K562 (cell line): ENCODE measurements around the gene MRPL55. TPM values are rescaled to one million over a fixed set of nuclear protein-coding genes. Genes with fewer than 3 reads are reported as not detected.

Experiments used
- BRD9 ChIP-seq: fragments of 450-650 bp; IDR thresholded peaks from 2 replicates; pipeline ENCODE4 v1.6.1; 2018; ENCODE audit warnings: low read depth; ENCODE audit not compliant: partially characterized antibody
- CBFB ChIP-seq: sonication (generic); formaldehyde crosslinking; IDR thresholded peaks from 2 replicates; pipeline ENCODE4 v1.4.0; 2020; ENCODE audit warnings: mild to moderate bottlenecking, missing genetic modification reagents
- GABPB1 ChIP-seq: sonication (generic); formaldehyde crosslinking; IDR thresholded peaks from 2 replicates; pipeline ENCODE4 v1.8.0; 2022; ENCODE audit warnings: mild to moderate bottlenecking, missing genetic modification reagents
- GATAD2B ChIP-seq: fragments of 450-650 bp; IDR thresholded peaks from 2 replicates; pipeline ENCODE4 v1.6.1; 2017; ENCODE audit warnings: mild to moderate bottlenecking, borderline replicate concordance
- GTF2A2 ChIP-seq: IDR thresholded peaks from 2 replicates; pipeline ENCODE4 v1.6.1; 2016; ENCODE audit warnings: mild to moderate bottlenecking, missing genetic modification characterization, missing compliant biosample characterization
- HNRNPLL ChIP-seq: fragments of 200-400 bp; formaldehyde crosslinking; IDR thresholded peaks from 2 replicates; pipeline ENCODE4 v1.6.1; 2017; ENCODE audit warnings: low read length, low read depth, mild to moderate bottlenecking; ENCODE audit not compliant: poor library complexity, severe bottlenecking
- MAFF ChIP-seq: IDR thresholded peaks from 2 replicates; pipeline ENCODE4 v1.6.1; 2012; ENCODE audit warnings: low read length, improper control_type of control experiment
- MED1 ChIP-seq: sonication (generic); formaldehyde crosslinking; IDR thresholded peaks from 2 replicates; pipeline ENCODE4 v1.8.1; 2023; ENCODE audit warnings: missing genetic modification reagents, borderline replicate concordance
- NEUROD1 ChIP-seq: fragments of 150-350 bp; IDR thresholded peaks from 2 replicates; pipeline ENCODE4 v1.6.1; 2014; ENCODE audit warnings: borderline replicate concordance, low read length, low read depth; ENCODE audit not compliant: partially characterized antibody
- NONO ChIP-seq, 2 experiments: fragments of 200-400 bp in 1 of 2; fragments of 450-650 bp in 1 of 2; formaldehyde crosslinking in 1 of 2; IDR thresholded peaks; 2 replicates each; pipeline ENCODE4 v1.6.1; 2017; ENCODE audit warnings: low read depth in 2 of 2, mild to moderate bottlenecking in 2 of 2, moderate library complexity in 2 of 2, low read length in 1 of 2
- PTTG1 ChIP-seq: fragments of 450-650 bp; IDR thresholded peaks from 2 replicates; pipeline ENCODE4 v1.6.1; 2016; ENCODE audit warnings: low read depth, mild to moderate bottlenecking, missing genetic modification characterization, missing compliant biosample characterization
- RHOXF2B ChIP-seq: fragments of 250-450 bp; sonication (Bioruptor Pico); conservative IDR thresholded peaks from 2 replicates; pipeline ENCODE4 v1.5.1; 2021
- SNIP1 ChIP-seq: fragments of 450-650 bp; IDR thresholded peaks from 2 replicates; pipeline ENCODE4 v1.7.1; 2017; ENCODE audit warnings: low read depth, mild to moderate bottlenecking
- STAT6 ChIP-seq: sonication (generic); formaldehyde crosslinking; IDR thresholded peaks from 2 replicates; pipeline ENCODE4 v1.8.1; 2023; ENCODE audit warnings: mild to moderate bottlenecking, missing genetic modification reagents
- TRIM24 ChIP-seq, 2 experiments: fragments of 450-650 bp; IDR thresholded peaks; 2 replicates each; pipeline ENCODE4 v1.6.1; 2016
- VEZF1 ChIP-seq: fragments of 200-800 bp; sonication (Bioruptor generic); IDR thresholded peaks from 2 replicates; pipeline ENCODE4 v1.6.1; 2017; ENCODE audit warnings: missing genetic modification characterization, missing compliant biosample characterization
- ZMIZ1 ChIP-seq, 2 experiments: fragments of 150-350 bp in 1 of 2; IDR thresholded peaks; 2 replicates each; pipeline ENCODE4 v1.6.1; 2012 to 2016; ENCODE audit warnings: low read depth in 2 of 2, low read length in 2 of 2, mild to moderate bottlenecking in 1 of 2, moderate library complexity in 1 of 2
- ZNF740 ChIP-seq, 3 experiments: fragments of 200-800 bp in 1 of 3; sonication (Bioruptor generic) in 1 of 3; sonication (generic) in 1 of 3; formaldehyde crosslinking in 1 of 3; IDR thresholded peaks; 2 replicates each; pipeline versions ENCODE4 v1.6.1 to v1.8.0; 2016 to 2022; ENCODE audit warnings: mild to moderate bottlenecking in 2 of 3, missing compliant biosample characterization in 2 of 3, missing genetic modification characterization in 2 of 3, missing genetic modification reagents in 1 of 3
- polyA plus RNA-seq, 8 experiments: library from polyadenylated mRNA; depleted of rRNA in 4 of 8; stranded (reverse) in 5 of 8; unstranded in 3 of 8; fragments of >200 nt; fragmentation: Nextera tagmentation in 2 of 8; fragmentation: Illumina TruSeq in 1 of 8; extraction: Ambion mirVana in 2 of 8; extraction: Trizol in 1 of 8; gene quantifications; 2 replicates each; pipeline versions ENCODE4 v1.2.1 to v1.2.3, GENCODE V29; 2011 to 2014; ENCODE audit warnings: inconsistent platforms in 1 of 8, missing spikeins in 1 of 8
- total RNA-seq, 7 experiments: library from RNA; depleted of rRNA in 6 of 7; stranded (reverse); fragments of >200 nt in 6 of 7; fragmentation: Illumina TruSeq in 2 of 7; extraction: Trizol in 2 of 7; gene quantifications; 2 replicates each; pipeline versions ENCODE4 v1.2.1 to v1.2.3, GENCODE V29; 2011 to 2021; ENCODE audit warnings: low replicate concordance in 1 of 7

MRPL55 gene
- total and polyA plus RNA-seq, 9 of the 15 experiments (the other 6 are each of a cell fraction or from before 2014, with no cell fraction given): 34.9 to 228 (median 81.0) TPM

- TF ChIP-seq CBFB (0 out of 2 replicates have a peak, but pooled peaks have one; percentile 54), GTF2A2 (tag) (no peak), NONO (IDR thresholded peaks at IDR 0.05; ENCODE audit: low read depth in 2 of 2, low read length in 1 of 2) (no peak), MED1 (CRISPR knock-in tag) (no peak), GABPB1 (CRISPR knock-in tag) (peak; percentile 35; the same call in 1 of the 2 replicates), STAT6 (CRISPR knock-in tag) (peak; percentile 76; the same call in 1 of the 2 replicates), RHOXF2B (no peak), ZNF740 (CRISPR knock-in tag; IDR thresholded peaks at IDR 0.05) (no peak), ZNF740 (tag; IDR thresholded peaks at IDR 0.05) (no peak), BRD9 (no peak), NEUROD1 (no peak), SNIP1 (no peak), MAFF (no peak), VEZF1 (CRISPR knock-in tag) (peak; percentile 72), TRIM24 (IDR thresholded peaks at IDR 0.05) (no peak), ZMIZ1 (IDR thresholded peaks at IDR 0.05; ENCODE audit: low read depth in 2 of 2, low read length in 2 of 2) (0 out of 4 replicates have a peak, but pooled peaks of 1 of the 2 experiments have one; percentile 11), GATAD2B (no peak), HNRNPLL (peak; percentile 67), PTTG1 (no peak)
These were observed 6.9 kb downstream of the MRPL55 start (continued) for GRCh38 chr1:228101994-228102790.
